HEK293T (cell line): ENCODE results near the gene CIPC.

Experiments
- CTBP1 ChIP-seq: fragments of 450-650 bp; IDR thresholded peaks from 2 replicates; pipeline ENCODE4 v1.6.1; 2016; ENCODE audit warnings: borderline replicate concordance
- ZNF384 ChIP-seq: fragments of 450-650 bp; IDR thresholded peaks from 2 replicates; pipeline ENCODE4 v1.6.1; 2016

GRCh38 chr14:77083082-77083481, 15.0 kb upstream of the CIPC start:
- TF ChIP-seq CTBP1, result no peak
- TF ChIP-seq ZNF384, result no peak
